Stimulated activated CD4-positive, alpha-beta T cell treated with anti-CD3 and anti-CD28 coated beads, TNF-alpha, amount 100 ng/mL, for 1 hour (primary cell): Measurements from ENCODE around the gene TBCD.

Source experiments
- DNase-seq, 3 donors: peaks; one replicate each; pipeline ENCODE4 v3.0.0-alpha.2; 2020; ENCODE audit warnings: low read depth in 3 of 3, low spot score in 1 of 3

TBCD gene

DNA sequence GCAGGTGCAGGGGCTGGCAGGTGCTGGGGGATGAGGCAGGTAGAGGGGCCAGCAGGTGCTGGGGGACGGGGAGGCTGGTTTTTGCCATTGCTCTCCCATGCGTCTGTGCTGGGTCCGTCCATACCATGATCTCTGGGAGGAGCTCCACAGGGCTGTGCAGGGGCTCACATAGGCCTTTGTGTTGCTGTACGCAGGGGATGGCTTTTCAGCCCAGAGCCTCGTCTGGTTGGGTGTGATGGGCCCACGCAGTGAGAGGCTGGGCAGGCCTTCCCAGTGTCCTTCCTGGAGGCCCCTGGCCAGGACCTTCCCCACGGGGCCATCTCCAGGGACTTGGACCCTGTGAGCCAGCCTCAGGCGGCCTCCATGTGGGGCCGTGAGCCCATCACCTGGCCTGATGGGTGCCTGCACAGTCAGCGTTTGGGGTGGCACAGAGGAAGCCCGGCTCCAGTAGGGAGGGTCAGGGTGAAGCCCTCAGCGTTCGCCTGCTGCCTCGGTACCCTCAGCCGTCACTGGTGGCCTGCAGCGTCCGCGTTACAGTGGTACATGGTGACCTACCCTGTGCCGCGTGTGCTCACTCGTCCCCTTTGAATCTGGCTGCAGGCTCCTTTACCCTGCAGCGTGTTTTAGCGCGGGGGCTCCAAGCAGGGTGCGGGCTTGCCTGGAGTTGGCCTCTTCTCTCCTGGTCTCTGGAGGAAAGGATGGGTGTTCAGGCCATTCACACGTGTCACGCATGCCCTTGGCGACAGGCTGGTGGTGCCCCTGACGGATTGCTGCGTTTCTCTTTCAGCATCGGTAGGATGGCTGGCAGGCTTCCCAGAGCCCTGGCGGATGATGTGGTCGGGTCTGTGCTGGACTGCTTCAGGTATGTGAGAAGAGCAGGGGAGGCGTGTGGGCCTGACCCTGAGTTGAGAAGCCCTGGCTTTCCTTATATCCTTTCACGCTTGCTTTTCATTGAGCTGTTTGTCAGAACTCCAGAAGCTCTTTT lies 57.3 kb downstream of the TBCD start:
- DNase-seq, result no peak

DNA sequence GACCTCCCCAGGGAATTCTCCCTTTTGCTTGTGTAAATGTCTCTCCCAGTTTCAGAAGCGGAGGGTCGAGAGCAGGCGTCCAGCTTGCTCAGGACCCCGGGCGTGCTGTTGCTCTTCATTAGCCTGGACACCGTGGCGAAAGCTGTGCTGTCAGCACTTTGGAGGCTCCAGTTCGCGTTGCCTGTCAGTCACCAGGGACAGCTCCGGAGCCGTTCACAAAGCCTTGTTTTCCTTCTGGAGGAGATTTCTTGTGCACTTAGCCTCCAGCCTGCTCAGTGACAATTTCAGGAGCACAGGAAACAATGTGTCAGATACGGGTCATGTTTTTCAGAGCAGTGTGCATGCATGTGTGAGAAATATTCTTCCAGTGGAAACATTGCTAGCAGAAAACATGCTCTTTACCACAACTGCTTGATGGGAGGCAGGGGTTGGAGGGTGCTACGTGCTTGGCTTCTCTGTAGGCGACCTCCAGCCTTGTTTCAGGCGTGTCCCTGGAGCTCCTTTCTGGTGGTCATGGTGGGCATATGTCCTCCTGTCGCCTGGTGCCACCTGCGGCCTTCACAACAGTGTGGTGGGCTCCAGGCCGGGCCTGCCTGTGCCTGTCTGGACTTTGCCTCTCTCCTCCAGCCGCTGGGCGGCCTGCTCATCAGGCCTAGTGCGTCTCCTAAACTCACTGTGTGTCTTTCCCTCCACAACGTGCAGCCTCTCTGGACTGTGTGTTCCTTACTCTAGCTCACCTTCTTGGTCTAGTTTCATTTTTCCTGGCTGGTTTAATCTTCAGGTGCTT lies 59.0 kb downstream of the TBCD start:
- DNase-seq, result no peak

DNA sequence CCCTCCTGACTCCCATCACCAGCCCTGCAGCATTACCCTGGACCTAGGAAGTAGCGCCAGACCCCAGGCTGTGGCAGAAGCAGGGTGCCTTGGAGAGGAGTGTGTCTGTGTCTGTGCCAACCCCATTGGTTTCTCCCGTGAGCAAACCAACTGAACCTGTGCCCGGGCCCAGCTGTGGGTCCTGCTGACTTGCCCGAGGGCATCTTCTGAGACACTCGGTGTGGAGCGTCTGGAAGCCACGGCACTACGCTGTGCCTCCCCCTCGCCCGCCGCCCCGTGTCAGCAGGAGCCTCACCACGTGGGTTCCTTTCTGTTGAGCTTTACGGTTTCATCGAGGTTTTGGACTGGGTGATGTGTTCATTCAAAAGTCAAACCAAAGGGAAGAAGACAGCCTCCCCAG lies 60.2 kb downstream of the TBCD start:
- no peak for DNase-seq

DNA sequence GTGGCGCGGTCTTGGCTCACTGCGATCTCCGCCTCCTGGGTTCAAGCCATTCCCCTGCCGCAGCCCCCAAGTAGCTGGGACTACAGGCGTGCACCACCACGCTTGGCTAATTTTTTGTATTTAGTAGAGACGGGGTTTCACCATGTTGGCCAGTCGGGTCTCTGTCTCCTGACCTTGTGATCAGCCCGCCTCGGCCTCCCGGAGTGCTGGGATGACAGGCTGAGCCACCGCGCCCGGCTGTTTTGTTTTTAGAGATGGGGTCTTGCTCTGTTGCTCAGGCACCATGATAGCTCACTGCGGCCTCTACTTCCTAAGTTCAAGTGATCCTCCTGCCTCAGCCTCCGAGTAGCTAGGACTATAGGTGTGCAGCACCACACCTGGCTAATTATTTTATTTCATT lies 60.7 kb downstream of the TBCD start:
- DNase-seq, result no peak

DNA sequence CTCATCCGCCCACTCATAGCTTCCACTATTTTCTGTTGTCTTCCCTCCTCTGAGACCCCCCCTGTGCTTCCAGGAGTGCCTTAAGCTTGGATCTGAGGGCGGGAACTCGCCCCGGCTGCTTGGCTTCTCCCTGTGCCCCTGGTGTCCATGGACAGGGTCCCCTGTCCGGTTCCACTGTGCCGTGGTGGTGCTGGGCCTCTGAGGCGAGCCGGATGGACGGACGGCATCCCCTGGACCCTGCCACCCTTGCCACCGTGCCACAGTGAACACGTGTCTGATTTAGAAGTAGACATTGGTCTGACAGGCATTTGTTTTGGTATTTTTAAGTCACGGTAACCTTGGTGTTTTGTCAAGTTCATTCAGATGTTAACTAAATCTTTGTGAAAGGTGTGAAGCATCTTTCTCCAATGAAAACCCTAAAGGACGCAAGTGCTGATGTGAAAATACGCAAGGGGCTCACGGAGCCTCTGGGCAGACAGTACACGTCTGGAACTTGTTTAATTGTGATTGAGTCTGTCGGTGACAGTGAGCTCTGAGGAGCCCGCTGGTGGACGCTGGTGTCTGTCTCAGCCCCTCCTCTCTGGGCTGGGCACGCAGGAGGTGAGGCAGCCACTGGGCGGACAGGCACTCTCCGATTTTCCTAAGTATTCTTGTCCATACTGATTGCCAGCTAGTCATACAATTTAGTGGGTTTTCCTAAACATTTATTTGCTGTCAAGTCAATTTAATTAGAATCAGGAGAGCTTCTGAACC lies 61.6 kb downstream of the TBCD start:
- DNase-seq, result no peak

DNA sequence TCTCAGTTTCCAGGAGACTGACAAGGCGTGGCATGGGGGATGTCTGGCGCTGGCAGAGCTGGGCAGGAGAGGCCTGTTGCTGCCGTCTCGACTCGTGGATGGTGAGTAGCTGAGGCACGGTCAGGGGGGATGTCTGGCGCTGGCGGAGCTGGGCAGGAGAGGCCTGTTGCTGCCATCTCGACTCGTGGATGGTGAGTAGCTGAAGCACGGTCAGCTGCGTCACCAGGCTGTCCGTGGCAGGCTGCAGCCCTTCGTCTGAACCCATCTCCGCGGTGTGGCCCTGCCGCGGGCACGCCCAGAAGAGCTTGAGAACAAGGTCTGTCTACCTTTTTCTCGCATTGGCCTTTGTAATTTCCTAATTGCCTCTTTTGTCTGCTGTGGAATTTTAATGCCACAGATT lies 63.0 kb downstream of the TBCD start:
- no peak for DNase-seq

DNA sequence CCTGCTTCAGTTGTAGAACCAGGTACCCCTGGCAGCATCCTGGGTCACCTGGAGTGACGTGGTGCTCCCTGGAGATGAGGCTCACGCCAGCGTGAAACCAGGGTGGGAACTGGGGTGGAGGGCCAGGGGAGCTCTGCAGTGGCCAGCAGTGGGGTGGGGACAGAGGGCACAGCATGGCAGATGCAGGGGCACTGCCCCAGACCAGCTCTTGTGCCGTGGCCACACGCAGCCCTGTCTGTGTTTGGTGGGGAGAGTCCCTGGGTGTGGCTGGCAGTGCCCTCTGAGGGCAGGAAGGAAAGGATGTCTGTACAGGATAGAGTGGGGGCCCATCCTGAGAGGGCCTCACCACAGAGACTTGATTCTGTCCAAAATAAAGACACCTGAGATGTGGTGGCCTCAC lies 63.5 kb downstream of the TBCD start:
- no peak for DNase-seq

DNA sequence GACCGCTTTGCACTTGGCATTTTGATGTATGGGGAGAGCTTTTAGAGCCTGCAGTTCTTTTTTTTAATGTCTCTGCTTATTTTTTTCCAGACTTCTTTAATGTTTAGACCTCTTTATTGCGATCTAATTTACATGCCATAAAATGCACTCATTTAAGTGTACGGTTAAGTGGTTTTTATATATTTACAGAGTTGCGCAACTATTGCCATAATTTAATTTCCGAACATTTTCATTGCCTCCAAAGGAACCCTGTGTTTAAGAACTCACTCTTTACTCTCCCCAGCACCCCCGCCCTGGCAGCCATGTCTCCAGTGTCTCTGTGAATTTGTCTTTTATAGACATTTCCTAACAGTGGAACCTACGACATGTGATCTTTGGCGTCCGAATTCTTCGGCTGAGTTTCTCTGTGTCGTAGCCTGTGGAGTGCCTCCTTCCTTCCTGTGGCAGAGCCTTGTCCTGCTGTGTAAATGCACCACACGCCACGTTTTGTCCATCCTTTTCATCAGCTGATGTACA lies 64.0 kb downstream of the TBCD start:
- DNase-seq, result no peak

DNA sequence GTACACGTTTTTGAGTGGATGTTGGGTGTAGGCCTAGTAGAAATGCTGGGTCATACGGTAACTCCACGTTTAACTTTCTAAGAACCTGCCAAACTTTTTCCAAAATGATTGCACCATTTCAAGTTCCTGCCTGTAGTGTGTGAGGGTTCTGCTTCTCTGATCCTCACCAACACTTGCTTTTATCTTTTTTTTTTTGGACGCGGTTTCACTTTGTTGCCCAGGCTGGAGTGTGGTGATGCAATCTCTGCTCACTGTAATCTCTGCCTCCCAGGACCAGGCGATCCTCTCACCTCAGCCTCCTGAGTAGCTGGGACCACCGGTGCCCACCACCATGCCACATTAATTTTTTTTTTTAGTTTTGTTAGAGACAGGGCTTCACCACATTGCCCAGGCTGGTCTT lies 64.5 kb downstream of the TBCD start:
- no peak for DNase-seq

DNA sequence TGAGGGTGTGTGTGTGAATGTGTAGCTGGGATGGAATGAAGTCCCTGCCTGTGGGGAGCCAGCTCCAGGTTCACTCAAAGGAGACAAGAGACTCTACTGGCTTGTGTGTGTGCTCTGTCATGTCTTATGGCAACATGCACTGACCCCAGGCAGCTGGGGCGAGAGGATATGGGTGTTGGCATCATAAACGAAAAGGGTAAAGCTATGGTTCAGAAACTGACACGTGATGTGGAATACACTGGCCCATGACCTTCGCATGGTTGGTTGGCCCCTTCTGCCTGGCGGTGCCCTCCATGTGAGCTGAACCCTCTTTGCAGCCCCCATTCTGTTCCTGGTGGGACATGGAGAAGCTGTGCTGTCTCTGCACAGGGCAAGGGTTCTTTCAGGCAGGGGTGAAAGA lies 66.1 kb downstream of the TBCD start:
- no peak for DNase-seq

DNA sequence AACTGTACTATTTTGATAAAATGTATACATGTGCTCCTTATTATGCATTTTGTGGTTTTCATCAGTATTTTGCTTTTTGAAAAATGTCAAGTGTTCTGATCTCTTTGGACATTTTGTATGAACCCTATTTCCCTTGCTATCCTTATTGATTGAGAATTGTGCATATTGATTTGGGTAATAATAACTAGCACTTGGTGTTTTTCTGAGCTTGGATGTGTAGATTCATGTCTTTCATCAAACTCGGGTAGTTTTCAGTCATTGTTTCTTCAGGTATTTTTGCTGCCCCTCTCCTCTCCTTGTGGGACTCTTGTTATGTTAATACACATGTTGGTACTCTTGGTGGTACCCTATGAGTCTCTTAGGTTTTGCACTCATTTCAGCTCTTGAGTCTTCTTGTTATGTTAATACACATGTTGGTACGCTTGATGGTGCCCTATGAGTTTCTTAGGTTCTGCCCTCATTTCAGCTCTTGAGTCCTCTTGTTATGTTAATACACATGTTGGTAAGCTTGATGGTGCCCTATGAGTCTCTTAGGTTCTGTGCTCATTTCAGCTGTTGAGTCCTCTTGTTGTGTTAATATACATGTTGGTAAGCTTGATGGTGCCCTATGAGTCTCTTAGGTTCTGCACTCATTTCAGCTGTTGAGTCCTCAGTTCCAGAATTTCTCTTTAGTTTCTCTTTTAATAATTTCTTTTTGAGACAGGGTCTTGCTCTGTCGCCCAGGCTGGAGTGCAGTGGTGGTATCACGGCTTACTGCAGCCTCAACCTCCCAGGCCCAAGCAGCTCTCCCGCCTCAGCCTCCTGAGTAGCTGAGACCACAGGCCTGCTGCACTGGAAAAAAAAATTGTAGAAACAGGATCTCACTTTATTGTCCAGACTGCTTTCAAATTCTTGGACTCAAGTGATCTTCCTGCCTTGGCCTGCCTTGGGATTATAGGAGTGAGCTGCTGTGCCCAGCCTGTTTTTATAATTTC lies 68.7 kb downstream of the TBCD start:
- DNase-seq, result no peak

DNA sequence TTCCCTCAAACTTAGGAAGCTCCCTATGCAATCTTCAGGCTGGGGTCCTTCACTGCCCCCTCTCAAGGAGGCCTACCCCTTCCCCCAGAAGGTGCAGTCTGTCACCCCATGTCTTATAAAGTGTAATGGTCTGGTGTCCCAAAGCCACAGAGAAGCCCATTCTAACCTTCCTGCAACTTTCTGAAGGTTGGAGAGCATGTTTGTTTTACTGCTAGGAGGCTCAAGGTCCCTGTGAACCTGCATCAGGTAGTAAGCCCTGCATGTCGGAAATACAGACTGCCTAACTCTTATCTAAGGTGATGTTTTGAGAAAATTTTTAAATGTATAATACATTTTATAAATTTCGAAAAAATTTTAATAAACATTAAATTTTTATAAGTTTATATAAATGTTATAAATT lies 69.7 kb downstream of the TBCD start:
- DNase-seq, result no peak

DNA sequence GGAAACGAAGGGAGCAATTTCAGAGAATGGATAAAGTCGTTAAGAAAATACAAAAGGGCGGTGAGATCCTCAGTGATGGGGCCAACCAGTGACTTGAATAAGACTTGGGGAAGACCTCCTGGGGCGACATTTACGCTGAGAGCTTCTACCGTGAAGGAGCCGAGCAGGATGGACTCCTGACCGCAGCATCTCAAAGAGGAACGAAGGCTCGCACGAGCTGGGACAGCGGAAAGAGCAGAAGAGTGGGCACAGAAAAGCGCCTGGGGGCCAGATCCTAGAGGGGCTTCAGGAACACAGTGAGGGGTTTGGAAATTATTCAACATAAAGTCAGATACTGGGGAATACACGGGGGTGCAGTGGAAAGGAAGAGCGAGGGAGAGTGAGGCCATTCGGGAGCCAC lies 70.4 kb downstream of the TBCD start:
- no peak for DNase-seq

DNA sequence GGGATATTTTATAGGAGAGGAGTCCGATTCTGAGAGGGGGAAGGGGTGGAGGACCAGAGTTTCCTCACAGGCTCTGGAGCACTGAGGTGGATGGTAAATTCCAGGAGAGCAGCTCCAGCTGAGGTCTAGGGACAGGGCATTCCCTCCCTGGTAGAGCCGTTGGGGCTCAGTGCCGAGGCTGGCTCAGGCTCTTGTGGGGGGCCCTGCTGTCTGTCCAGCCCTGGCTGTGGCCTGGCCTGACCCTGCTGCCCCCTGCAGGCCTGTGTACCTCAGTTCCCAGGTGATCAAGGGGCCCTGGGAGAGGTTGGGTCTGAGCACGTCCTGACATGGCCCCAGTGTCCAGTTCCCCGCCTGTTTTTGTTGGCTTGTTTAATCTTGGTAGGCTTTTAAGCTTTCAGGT lies 71.1 kb downstream of the TBCD start:
- DNase-seq, result no peak

DNA sequence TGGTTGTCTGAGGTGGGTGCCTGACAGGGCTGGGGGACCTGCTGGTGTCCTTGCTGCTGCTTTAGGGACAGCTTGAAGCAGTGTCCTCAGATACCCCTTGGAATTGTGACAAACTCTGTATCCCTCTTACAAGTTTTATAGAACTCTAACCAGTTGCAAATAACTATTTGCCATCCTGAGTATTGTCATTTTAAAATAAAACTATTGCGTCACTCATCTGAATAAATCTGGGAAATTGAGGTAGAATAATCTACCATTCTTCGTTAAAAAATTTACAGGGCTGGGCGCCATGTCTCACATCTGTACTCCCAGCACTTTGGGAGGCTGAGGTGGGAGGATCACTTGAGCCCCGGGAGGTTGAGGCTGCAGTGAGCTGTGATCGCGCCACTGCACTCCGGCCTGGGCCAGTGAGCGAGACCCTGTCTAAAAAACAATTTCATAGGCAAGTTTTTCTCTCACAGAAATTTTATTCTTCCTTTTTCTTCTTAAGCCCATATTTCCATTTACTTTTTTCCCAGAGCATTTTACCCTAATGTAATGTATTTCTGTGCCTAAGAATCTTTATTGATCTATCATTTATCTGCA lies 73.8 kb downstream of the TBCD start:
- DNase-seq, result no peak

DNA sequence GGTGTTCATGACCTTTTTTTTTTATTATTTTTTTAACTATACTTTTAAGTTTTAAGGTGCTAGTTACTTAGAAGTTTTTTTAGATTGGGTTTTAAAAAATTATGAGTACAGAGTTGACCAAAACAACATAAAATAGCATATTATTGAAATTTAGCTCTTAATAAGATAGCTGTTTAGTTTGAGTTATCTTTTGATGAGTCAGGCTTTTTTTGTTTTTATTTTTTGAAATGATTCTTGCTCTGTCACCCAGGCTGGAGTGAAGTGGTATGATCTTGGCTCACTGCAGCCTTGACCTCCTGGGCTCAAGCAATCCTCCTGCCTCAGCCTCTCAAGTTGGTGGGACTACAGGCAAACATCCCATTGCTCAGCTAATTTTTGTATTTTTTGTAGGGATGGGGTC lies 74.3 kb downstream of the TBCD start:
- no peak for DNase-seq

DNA sequence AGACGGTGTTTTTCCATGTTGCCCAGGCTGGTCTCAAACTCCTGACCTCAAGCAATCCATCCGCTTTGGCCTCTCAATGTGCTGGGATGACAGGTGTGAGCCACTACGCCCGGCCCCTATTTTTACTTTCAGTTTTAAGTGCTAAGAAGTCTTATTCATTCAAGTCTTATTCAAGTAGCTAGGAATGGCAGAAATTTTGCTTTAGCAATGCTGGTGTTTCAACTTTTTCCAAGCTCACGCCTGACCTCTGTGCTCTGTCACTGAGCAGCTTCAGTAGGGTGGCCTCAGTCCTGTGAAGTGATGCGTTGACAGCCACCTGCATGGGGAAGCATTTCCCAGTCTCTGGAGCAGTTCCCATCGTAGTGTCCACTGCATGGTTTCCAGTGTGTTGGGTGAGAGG lies 75.1 kb downstream of the TBCD start:
- no peak for DNase-seq

DNA sequence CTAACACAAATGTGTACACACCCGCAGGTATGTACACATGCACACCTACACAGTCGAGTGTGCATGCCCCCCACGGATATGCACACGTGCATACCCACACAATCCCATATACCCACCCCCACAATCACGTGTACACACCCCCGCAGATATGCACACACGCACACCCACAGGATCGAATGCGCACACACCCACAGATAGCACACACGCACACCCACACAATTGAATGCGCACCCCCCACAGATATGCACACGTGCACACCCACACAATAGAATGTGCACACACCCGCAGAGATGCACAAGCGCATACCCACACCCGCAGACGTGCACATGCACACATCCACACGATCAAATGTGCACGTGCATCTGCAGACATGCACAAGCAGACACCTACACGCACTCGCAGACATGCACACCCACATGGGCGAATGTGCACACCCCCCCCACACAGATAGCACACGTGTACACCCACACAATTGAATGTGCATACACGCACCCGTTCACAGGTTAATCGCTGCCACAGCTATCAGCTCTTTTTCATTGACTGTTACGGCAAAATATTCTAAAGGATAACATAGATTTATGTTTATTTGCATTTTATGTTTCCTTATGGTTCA lies 77.1 kb downstream of the TBCD start:
- no peak for DNase-seq

DNA sequence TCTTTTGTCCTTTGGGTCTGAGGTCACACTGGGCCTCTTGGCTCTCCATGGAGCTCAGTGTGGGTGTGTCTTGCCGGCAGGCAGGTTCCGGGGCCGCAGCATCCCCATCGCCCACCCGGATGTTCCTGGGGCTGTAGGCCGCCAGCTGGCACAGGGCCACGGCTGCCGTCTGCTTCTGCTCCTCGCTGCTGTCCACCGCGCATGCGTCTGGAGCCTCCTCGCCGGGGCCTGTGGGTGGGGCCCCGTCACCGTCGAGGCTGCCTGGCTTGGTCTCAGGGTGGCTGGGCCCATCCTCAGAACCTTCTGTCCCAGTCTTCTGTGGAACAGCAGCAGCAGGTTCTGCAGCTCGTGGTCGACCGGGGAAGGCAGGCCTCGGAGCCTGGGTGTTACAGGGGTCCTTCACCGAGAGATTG lies 78.4 kb downstream of the TBCD start:
- no peak for DNase-seq
